ENCODE measurements around the gene ODF2.
A peak's percentile ranks its signal among the peaks of the same experiment; 100 is the strongest.
"Not testable (repeated sequence)": the region's sequence is repeated elsewhere in the genome, so short reads cannot be mapped to it uniquely, and the experiment has no call there.

The ODF2 gene

DNA sequence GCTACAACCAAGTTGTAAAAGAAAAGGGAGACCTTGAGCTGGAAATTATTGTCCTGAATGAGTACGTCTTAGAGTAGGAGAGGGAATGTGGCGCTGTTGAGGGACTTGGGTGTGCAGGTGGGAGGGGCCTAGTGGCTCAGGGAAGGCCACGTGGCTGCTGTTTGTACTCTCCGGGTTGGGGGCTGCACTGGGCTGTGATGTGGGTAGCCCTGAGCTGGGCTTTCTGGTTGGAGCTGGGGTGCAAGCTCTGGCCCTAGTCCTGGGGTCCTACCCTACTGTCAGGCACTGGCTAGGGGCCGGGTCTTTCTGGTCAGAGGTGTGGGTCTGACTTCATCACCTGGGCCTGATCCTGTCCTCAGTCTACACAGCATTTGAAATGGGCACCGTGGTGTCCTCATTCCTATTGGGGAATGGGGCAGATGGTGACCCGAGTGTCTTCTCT, 29.6 kb downstream of the ODF2 start:
- DNase-seq = no peak

GRCh38 chr9:128486201-128486600, 30.4 kb downstream of the ODF2 start:
- DNase-seq = no peak

GRCh38 chr9:128493424-128493823, 37.6 kb downstream of the ODF2 start:
- no peak for DNase-seq

DNA sequence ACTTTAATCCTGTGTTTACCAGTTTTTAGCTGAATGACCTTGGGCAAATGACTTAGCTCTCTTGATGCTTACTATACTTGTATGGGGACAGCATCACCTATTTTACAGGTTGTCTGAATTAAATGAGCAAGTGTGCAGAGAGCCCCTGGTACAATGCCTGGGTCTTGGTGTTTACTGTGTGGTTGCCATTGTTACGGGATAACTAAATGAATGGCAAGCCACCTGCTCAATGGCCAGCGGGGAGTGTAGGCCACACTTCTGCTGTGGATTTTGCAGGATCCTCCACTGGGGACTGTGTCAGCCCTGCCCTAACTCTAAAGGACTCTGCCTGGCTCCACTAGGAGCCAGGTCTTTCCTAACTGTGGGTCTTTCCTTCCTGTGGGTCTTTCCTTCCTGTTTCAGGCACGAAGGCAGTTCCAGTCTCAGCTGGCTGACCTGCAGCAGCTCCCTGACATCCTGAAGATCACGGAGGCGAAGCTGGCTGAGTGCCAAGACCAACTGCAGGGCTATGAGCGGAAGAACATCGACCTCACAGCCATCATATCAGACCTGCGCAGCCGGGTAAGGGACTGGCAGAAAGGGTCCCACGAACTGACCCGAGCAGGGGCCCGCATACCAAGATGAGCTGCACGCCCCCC, 38.4 kb downstream of the ODF2 start:
- peak in 1 of 2 donors; percentile 13 for DNase-seq

GRCh38 chr9:128494746-128495129, 38.9 kb downstream of the ODF2 start:
- DNase-seq = no peak

DNA sequence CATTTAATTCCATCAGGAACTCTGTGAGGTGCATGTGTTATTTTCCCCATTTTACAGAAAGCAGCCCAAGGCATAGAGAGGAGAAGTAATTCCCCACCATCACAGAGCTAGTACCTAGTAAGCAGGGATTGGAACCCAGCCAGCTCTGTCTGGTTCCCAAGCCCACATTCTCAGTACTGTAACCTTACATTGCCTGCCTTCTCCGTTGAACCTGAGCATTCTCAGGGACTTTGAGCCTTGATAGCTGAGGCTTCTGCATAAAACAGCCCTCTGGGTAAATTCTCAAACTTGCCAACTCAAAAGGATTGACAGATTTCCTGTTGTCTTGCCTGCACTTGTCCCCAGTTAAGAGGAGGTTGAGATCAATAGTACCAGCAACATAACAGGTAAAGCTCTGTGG, 39.5 kb downstream of the ODF2 start:
- DNase-seq = no peak

DNA sequence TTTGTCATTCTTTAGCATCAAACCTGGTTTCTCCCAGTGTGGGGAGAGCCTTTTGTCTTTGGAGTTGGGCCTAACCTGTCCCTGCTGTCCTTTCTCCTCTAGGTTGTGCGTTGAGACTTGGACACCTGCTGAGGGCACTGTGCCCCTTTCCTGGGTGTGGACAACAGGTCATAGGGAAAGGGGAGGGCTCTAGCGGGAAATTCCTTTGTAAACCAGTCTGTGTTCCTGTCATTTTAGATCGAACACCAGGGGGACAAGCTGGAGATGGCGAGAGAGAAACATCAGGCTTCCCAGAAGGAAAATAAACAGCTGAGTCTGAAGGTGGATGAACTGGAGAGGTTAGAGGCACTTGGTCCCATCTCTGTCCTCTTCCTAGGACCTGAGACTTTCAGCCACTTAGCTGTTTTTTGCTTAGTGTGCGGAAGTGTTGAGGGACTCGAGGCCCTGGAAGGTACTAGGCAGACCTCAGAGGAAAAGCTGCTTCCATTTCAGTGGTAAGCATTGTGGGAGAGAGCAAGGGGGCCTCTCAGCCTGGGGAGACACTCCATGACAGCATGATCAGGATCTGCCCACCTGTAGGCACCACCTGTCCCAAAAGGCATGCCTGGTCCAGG, 40.1 kb downstream of the ODF2 start:
- DNase-seq = no peak

DNA sequence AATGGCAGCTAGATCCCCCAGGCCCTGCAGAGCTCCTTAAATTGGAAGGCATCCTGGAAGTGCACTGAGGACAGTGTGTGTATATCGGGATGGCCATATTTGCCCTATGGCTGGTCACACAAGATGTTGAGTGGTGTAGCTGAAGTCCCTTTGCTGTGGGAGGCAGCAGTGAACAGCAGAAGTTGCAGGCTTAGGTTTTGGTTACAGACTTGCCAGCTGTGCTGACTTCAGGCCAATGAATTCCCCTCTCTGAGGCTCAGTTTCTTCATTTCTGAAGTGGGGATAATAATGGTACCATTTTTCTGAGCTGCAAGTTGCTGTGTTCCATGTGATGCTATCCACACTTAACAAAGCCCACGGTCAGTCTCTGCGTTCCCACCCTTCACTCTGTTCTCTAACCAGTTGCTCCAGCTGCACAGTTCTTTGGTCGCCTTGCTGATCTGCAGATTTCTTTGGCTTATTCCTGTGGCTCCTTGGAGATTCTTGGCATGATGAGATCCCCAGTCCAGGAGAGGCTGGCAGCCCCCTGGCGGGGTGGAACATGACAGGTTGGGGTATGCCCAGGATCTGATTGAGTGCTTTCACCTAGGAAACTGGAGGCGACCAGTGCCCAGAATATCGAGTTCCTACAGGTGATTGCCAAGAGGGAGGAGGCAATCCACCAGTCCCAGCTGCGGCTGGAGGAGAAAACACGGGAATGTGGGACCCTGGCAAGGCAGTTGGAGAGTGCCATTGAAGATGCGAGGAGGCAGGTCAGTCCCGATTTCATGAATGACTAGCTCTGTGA, 42.2 kb downstream of the ODF2 start:
- no peak for DNase-seq

DNA sequence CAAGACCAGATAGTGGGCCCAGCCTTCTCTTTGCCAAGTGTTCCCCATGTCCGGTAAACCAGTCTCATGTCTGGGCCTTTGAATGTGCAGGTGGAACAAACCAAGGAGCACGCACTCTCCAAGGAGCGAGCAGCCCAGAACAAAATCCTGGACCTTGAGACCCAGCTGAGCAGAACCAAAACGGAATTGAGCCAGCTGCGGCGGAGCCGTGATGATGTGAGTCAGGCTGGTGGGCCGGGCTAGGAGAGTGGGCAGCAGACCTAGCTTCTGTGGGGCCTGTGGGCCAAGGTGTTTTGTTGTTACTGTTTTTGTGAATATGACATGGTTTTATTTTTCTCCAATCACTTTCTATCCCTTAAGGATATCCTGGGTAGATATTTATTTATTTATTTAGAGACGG, 43.1 kb downstream of the ODF2 start:
- no peak for DNase-seq

- DNase-seq = no peak
Observed at GRCh38 chr9:128499920-128500319, 44.1 kb downstream of the ODF2 start.

DNA sequence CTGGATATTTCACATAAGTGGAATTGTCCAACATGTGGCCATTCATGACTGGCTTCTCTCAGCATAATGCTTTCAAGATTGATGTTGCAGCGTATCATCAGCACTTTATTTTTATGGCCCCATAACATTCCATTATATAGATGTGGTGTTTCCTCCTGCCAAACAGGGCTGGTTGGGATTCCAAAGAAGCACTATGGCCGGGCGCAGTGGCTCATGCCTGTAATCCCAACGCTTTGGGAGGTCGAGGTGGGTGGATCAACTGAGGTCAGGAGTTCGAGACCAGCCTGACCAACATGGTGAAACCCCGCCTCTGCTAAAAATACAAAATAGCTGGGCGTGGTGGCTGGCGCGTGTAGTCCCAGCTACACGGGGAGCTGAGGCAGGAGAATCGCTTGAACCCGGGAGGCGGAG, 47.6 kb downstream of the ODF2 start:
- not testable (repeated sequence) for DNase-seq

GRCh38 chr9:128503870-128504269, 48.1 kb downstream of the ODF2 start:
- peak in 1 of 2 donors; percentile 5 for DNase-seq

- DNase-seq = peak; percentile 94 to 96
Observed at GRCh38 chr9:128504485-128505413, 48.9 kb downstream of the ODF2 start, which contains the start of gene GLE1. TSS of gene GLE1 (plus strand) at chr9:128504719. CDS start at chr9:128504806, 87 bp downstream.

GRCh38 chr9:128505414-128505765, 49.6 kb downstream of the ODF2 start:
- no peak for DNase-seq

DNA sequence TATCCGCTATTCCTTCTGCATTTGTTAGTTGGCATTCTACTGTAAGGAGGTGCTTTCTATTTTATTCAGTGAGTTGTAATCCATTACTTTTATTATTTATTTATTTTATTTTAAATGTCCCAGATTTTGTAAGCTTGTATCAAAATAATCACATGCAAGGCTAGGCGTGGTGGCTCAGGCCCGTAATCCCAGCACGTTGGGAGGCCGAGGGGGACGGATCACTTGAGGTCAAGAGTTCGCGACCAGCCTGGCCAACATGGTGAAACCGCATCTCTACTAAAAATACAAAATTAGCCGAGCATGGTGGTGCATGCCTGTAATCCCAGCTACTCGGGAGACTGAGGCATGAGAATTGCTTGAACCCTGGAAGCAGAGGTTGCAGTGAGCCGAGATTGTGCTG, 50.1 kb downstream of the ODF2 start:
- not testable (repeated sequence) for DNase-seq

- DNase-seq = no peak
Observed at GRCh38 chr9:128512820-128513219, 57.0 kb downstream of the ODF2 start.

- no peak for DNase-seq
Observed at GRCh38 chr9:128521956-128522355, 66.2 kb downstream of the ODF2 start.

- no peak for DNase-seq
Observed at GRCh38 chr9:128523199-128523925, 67.6 kb downstream of the ODF2 start.

- no peak for DNase-seq
Observed at GRCh38 chr9:128526720-128527119, 70.9 kb downstream of the ODF2 start.

- DNase-seq = no peak
Observed at GRCh38 chr9:128528445-128529160, 72.8 kb downstream of the ODF2 start.

GRCh38 chr9:128529191-128529590, 73.4 kb downstream of the ODF2 start:
- DNase-seq = no peak

GRCh38 chr9:128532581-128532980, 76.8 kb downstream of the ODF2 start:
- DNase-seq = no peak

All from CD4-positive, alpha-beta T cell treated with Interleukin-4 for 1 hour (primary cell).